ENCODE measurements around the gene BHLHE40. TPM values are rescaled to one million over a fixed set of nuclear protein-coding genes. Genes with fewer than 3 reads are reported as not detected.

BHLHE40 gene
- total RNA-seq, 4 donors from 2014 or later: 124 to 194 (median 153) TPM

GRCh38 chr3:5001135-5001534, 21.9 kb downstream of the BHLHE40 start:
- WGBS, 2 donors: 85 to 88% methylated on average over 2 to 4 of the region's 4 CpGs
- intact Hi-C loops (cut with DNase I): no loop called here

GRCh38 chr3:5001805-5002173, 22.6 kb downstream of the BHLHE40 start:
- 77 to 83% methylated on average over 1 of the region's 1 CpG for WGBS, 2 donors
- H3K27me3 ChIP-seq: no peaks in the 10 kb centered on the region
- H3K4me1 ChIP-seq: peaks cover 0 to 48% (median 16%) of the 10 kb centered on the region in 3 donors
- no peaks in the 10 kb centered on the region for H3K36me3 ChIP-seq
- no peak overlapping the region for H3K27ac ChIP-seq
- no peak for DNase-seq
- no peaks in the 10 kb centered on the region for H3K9me3 ChIP-seq
- intact Hi-C loops (cut with DNase I): no loop called here
- H3K4me3 ChIP-seq: no peak overlapping the region
- TF ChIP-seq POLR2A (IDR thresholded peaks at IDR 0.05): no peak

More at GRCh38 chr3:5001135-5001534, 21.9 kb downstream of the BHLHE40 start:
- Histone ChIP-seq H3K4me3 (no peak overlapping the region), H3K9me3 (no peaks in the 10 kb centered on the region), H3K27me3 (no peaks in the 10 kb centered on the region), H3K4me1 (peaks cover 0 to 48% (median 16%) of the 10 kb centered on the region in 3 donors), H3K27ac (peak overlapping the region in 1 of 4 donors; percentile 29), H3K36me3 (no peaks in the 10 kb centered on the region)
- no peak for DNase-seq
- TF ChIP-seq, protein P1, sequence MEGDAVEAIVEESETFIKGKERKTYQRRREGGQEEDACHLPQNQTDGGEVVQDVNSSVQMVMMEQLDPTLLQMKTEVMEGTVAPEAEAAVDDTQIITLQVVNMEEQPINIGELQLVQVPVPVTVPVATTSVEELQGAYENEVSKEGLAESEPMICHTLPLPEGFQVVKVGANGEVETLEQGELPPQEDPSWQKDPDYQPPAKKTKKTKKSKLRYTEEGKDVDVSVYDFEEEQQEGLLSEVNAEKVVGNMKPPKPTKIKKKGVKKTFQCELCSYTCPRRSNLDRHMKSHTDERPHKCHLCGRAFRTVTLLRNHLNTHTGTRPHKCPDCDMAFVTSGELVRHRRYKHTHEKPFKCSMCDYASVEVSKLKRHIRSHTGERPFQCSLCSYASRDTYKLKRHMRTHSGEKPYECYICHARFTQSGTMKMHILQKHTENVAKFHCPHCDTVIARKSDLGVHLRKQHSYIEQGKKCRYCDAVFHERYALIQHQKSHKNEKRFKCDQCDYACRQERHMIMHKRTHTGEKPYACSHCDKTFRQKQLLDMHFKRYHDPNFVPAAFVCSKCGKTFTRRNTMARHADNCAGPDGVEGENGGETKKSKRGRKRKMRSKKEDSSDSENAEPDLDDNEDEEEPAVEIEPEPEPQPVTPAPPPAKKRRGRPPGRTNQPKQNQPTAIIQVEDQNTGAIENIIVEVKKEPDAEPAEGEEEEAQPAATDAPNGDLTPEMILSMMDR (IDR thresholded peaks at IDR 0.05): no peak
- no peak for TF ChIP-seq POLR2A (IDR thresholded peaks at IDR 0.05)

GRCh38 chr3:5002174-5002870, 23.1 kb downstream of the BHLHE40 start:
- DNase-seq: no peak
- 58 to 63% methylated on average over 15 to 16 of the region's 16 CpGs for WGBS, 2 donors
- peaks cover 0 to 48% (median 16%) of the 10 kb centered on the region in 3 donors for H3K4me1 ChIP-seq
- no peak overlapping the region for H3K27ac ChIP-seq
- no peak overlapping the region for H3K4me3 ChIP-seq
- intact Hi-C loops (cut with DNase I): no loop called here
- H3K36me3 ChIP-seq: no peaks in the 10 kb centered on the region
- no peak for TF ChIP-seq POLR2A (IDR thresholded peaks at IDR 0.05)
- TF ChIP-seq, protein P1 (IDR thresholded peaks at IDR 0.05): no peak
- H3K27me3 ChIP-seq: no peaks in the 10 kb centered on the region
- H3K9me3 ChIP-seq: no peaks in the 10 kb centered on the region

DNA sequence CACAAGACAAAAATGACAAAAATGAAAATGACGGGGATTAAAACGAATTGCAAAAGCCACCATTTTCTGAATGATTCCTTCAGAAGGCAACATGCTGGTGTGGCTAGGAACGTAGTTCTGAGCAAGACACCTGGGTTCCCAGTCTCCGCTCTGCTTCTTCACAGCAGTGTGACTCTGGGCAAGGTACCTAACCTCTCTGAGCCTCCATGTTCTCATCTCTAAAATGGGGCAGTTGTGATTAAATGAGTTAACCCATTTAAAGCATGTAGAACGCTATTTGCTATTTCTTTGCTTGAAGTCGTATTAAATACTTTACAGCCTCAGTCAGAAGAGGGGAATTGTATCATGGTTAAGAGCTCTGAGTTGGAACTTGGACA, 23.6 kb downstream of the BHLHE40 start:
- WGBS, 2 donors: 81 to 93% methylated on average over 6 of the region's 6 CpGs
- intact Hi-C loops (cut with DNase I): no loop called here
- H3K27ac ChIP-seq: no peak overlapping the region
- H3K36me3 ChIP-seq: no peaks in the 10 kb centered on the region
- TF ChIP-seq, protein P1 (IDR thresholded peaks at IDR 0.05): no peak
- no peak for TF ChIP-seq POLR2A (IDR thresholded peaks at IDR 0.05)
- no peak for DNase-seq
- peaks cover 0 to 48% (median 16%) of the 10 kb centered on the region in 3 donors for H3K4me1 ChIP-seq
- H3K27me3 ChIP-seq: no peaks in the 10 kb centered on the region
- no peaks in the 10 kb centered on the region for H3K9me3 ChIP-seq
- H3K4me3 ChIP-seq: no peak overlapping the region

DNA sequence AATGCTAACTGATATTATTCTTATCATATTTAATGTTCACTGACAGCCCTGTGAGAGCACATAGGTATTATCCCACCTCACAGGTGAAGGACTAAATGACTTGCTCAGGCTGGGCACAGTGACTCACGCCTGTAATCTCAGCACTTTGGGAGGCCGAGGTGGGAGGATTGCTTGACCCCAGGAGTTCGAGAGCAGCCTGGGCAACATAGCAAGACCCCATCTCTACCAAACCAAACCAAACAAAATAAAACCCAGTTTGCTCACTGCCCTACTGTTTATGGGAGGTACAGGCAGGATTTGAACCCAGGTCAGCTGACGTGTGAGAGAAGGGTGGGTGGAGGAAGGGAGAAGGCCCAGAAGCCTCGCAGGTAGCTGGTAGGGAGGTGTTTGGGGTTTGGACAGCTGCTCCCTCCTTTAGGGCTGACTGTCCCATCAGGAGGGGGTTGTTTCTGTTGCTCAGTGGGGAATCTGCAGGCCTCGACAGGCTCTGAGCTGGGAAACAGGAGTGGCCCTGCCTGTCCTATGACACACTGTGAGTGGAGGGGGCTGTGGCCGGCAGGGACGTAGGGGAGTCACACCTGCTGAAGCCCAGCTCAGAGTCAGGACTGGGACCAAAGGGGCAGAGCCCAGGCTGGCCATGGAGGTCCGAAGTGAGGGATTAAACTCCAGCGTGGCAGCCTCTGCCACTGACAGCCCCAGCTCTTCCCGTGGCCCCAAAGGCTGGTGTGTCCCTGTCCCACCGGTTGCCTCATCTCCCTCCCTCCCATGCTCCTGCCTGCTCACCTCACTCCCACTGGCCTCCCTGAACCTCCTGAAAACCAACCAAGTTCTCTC, 25.3 kb downstream of the BHLHE40 start:
- H3K27ac ChIP-seq: peak overlapping the region; percentile 57 to 87 (median 82)
- DNase-seq: no peak
- whole genome bisulfite sequencing, 2 donors: 48 to 76% methylated on average over 6 to 8 of the region's 12 CpGs
- H3K27me3 ChIP-seq: no peaks in the 10 kb centered on the region
- H3K4me1 ChIP-seq: peaks cover 0 to 39% (median 15%) of the 10 kb centered on the region in 3 donors
- H3K36me3 ChIP-seq: no peaks in the 10 kb centered on the region
- no peak overlapping the region for H3K4me3 ChIP-seq
- no peak for TF ChIP-seq POLR2A (IDR thresholded peaks at IDR 0.05)
- TF ChIP-seq, protein P1 (IDR thresholded peaks at IDR 0.05): no peak
- intact Hi-C loops (cut with DNase I): no loop called here
- H3K9me3 ChIP-seq: no peaks in the 10 kb centered on the region
